ENCODE data around the gene DPP10. TPM values are rescaled to one million over a fixed set of nuclear protein-coding genes. Genes with fewer than 3 reads are reported as not detected.
A peak's percentile ranks its signal among the peaks of the same experiment; 100 is the strongest.

DPP10 gene
- total and polyA plus RNA-seq, 4 experiments from 2014 or later, result not detected

- ChIA-PET POLR2A (ENCODE audit: partially characterized antibody) (no interaction called here), CTCF (ENCODE audit: partially characterized antibody) (no interaction called here)
- H3K27ac Mint-ChIP-seq, result no peak overlapping the region
- no peak overlapping the region for H3K27ac ChIP-seq (ENCODE audit: low read depth, low read length)
- no peak overlapping the region for H3K4me3 ChIP-seq (ENCODE audit: low read length in 2 of 2)
- H3K4me1 ChIP-seq (ENCODE audit: insufficient read depth, low read length), result no peaks in the 10 kb centered on the region
- no peak overlapping the region for H3K4me3 Mint-ChIP-seq
- no peaks in the 10 kb centered on the region for H3K27me3 ChIP-seq (ENCODE audit: insufficient read depth, low read length)
- H3K36me3 ChIP-seq (ENCODE audit: insufficient read depth, low read length), result no peaks in the 10 kb centered on the region
- intact Hi-C loops (cut with micrococcal nuclease), result no loop called here
- H3K4me1 Mint-ChIP-seq, result no peaks in the 10 kb centered on the region
- DNase-seq, result no peak
- no peaks in the 10 kb centered on the region for H3K36me3 Mint-ChIP-seq
- peaks cover 0 to 24% (median 13%) of the 10 kb centered on the region in 8 donors for H3K9me3 Mint-ChIP-seq
- no peaks in the 10 kb centered on the region for H3K27me3 Mint-ChIP-seq
- H3K9me3 ChIP-seq (ENCODE audit: control insufficient read depth in 1 of 2, low read length in 2 of 2), result no peaks in the 10 kb centered on the region
Observed at GRCh38 chr2:115558725-115559124, 1116.3 kb downstream of the DPP10 start.

DNA sequence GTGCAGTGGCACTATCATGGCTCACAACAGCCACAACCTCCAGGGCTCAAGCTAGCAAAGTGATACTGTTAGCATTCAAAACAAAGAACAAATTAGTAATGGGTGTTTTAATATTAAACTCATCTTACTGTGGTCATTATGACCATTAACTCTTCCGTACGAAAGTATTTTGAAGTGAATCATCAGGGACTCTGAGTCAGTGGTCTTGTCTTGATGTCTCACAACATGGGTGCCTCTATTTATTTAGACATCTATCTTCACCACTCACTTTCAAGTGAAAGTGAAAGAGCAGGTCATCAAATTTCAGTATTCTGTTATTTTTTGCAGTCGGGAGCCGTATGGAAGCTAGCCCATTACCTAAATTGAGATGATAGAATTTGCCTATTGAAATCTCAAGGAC, 1118.2 kb downstream of the DPP10 start:
- no peak overlapping the region for H3K27ac Mint-ChIP-seq
- no peaks in the 10 kb centered on the region for H3K4me1 Mint-ChIP-seq
- no peaks in the 10 kb centered on the region for H3K36me3 ChIP-seq (ENCODE audit: insufficient read depth, low read length)
- H3K27me3 ChIP-seq (ENCODE audit: insufficient read depth, low read length), result no peaks in the 10 kb centered on the region
- intact Hi-C loops (cut with micrococcal nuclease), result no loop called here
- no peaks in the 10 kb centered on the region for H3K9me3 ChIP-seq (ENCODE audit: control insufficient read depth in 1 of 2, low read length in 2 of 2)
- H3K36me3 Mint-ChIP-seq, result no peaks in the 10 kb centered on the region
- DNase-seq, result no peak
- no peak overlapping the region for H3K4me3 Mint-ChIP-seq
- ChIA-PET CTCF (ENCODE audit: partially characterized antibody) (no interaction called here), POLR2A (ENCODE audit: partially characterized antibody) (no interaction called here)
- no peaks in the 10 kb centered on the region for H3K4me1 ChIP-seq (ENCODE audit: insufficient read depth, low read length)
- H3K4me3 ChIP-seq (ENCODE audit: low read length in 2 of 2), result no peak overlapping the region
- H3K27me3 Mint-ChIP-seq, result no peaks in the 10 kb centered on the region
- peaks cover 0 to 22% (median 14%) of the 10 kb centered on the region in 8 donors for H3K9me3 Mint-ChIP-seq
- no peak overlapping the region for H3K27ac ChIP-seq (ENCODE audit: low read depth, low read length)

GRCh38 chr2:115568643-115569042, 1126.2 kb downstream of the DPP10 start:
- no peaks in the 10 kb centered on the region for H3K36me3 Mint-ChIP-seq
- H3K4me1 Mint-ChIP-seq, result no peaks in the 10 kb centered on the region
- no peaks in the 10 kb centered on the region for H3K4me1 ChIP-seq (ENCODE audit: insufficient read depth, low read length)
- no peak for DNase-seq
- H3K4me3 Mint-ChIP-seq, result no peak overlapping the region
- ChIA-PET CTCF (ENCODE audit: partially characterized antibody) (no interaction called here), POLR2A (ENCODE audit: partially characterized antibody) (no interaction called here)
- no peaks in the 10 kb centered on the region for H3K27me3 ChIP-seq (ENCODE audit: insufficient read depth, low read length)
- H3K27ac ChIP-seq (ENCODE audit: low read depth, low read length), result no peak overlapping the region
- peak overlapping the region in 2 of 7 donors; percentile 17 to 34 for H3K27ac Mint-ChIP-seq
- intact Hi-C loops (cut with micrococcal nuclease), result no loop called here
- H3K9me3 ChIP-seq (ENCODE audit: control insufficient read depth in 1 of 2, low read length in 2 of 2), result no peaks in the 10 kb centered on the region
- no peaks in the 10 kb centered on the region for H3K36me3 ChIP-seq (ENCODE audit: insufficient read depth, low read length)
- H3K9me3 Mint-ChIP-seq, result peaks cover under 1 to 30% (median 11%) of the 10 kb centered on the region in 8 donors
- H3K4me3 ChIP-seq (ENCODE audit: low read length in 2 of 2), result no peak overlapping the region
- no peaks in the 10 kb centered on the region for H3K27me3 Mint-ChIP-seq

- Histone ChIP-seq H3K36me3 (ENCODE audit: insufficient read depth, low read length) (no peaks in the 10 kb centered on the region), H3K27ac (ENCODE audit: low read depth, low read length) (no peak overlapping the region), H3K27me3 (ENCODE audit: insufficient read depth, low read length) (no peaks in the 10 kb centered on the region), H3K4me3 (ENCODE audit: low read length in 2 of 2) (no peak overlapping the region), H3K4me1 (ENCODE audit: insufficient read depth, low read length) (no peaks in the 10 kb centered on the region), H3K9me3 (ENCODE audit: control insufficient read depth in 1 of 2, low read length in 2 of 2) (no peaks in the 10 kb centered on the region)
- H3K36me3 Mint-ChIP-seq, result no peaks in the 10 kb centered on the region
- H3K9me3 Mint-ChIP-seq, result peaks cover 2 to 34% (median 18%) of the 10 kb centered on the region in 8 donors
- H3K27ac Mint-ChIP-seq, result no peak overlapping the region
- POLR2A ChIA-PET (ENCODE audit: partially characterized antibody), result no interaction called here
- H3K4me3 Mint-ChIP-seq, result no peak overlapping the region
- no peak for DNase-seq
- H3K27me3 Mint-ChIP-seq, result no peaks in the 10 kb centered on the region
- intact Hi-C loops (cut with micrococcal nuclease), result no loop called here
- no peaks in the 10 kb centered on the region for H3K4me1 Mint-ChIP-seq
- CTCF ChIA-PET (ENCODE audit: partially characterized antibody), result no interaction called here
Observed at GRCh38 chr2:115569547-115569946, 1127.1 kb downstream of the DPP10 start.

- Mint-ChIP-seq H3K4me3 (no peak overlapping the region), H3K27me3 (no peaks in the 10 kb centered on the region), H3K36me3 (no peaks in the 10 kb centered on the region), H3K27ac (no peak overlapping the region), H3K9me3 (peaks cover 2 to 38% (median 22%) of the 10 kb centered on the region in 8 donors), H3K4me1 (no peaks in the 10 kb centered on the region)
- Histone ChIP-seq H3K4me3 (ENCODE audit: low read length in 2 of 2) (no peak overlapping the region), H3K36me3 (ENCODE audit: insufficient read depth, low read length) (no peaks in the 10 kb centered on the region), H3K27ac (ENCODE audit: low read depth, low read length) (no peak overlapping the region), H3K9me3 (ENCODE audit: control insufficient read depth in 1 of 2, low read length in 2 of 2) (no peaks in the 10 kb centered on the region), H3K27me3 (ENCODE audit: insufficient read depth, low read length) (no peaks in the 10 kb centered on the region), H3K4me1 (ENCODE audit: insufficient read depth, low read length) (no peaks in the 10 kb centered on the region)
- DNase-seq, result no peak
- intact Hi-C loops (cut with micrococcal nuclease), result no loop called here
- ChIA-PET CTCF (ENCODE audit: partially characterized antibody) (no interaction called here), POLR2A (ENCODE audit: partially characterized antibody) (no interaction called here)
Observed at GRCh38 chr2:115572746-115573145, 1130.3 kb downstream of the DPP10 start.

GRCh38 chr2:115573756-115574155, 1131.3 kb downstream of the DPP10 start:
- Mint-ChIP-seq H3K36me3 (no peaks in the 10 kb centered on the region), H3K27me3 (no peaks in the 10 kb centered on the region), H3K27ac (no peak overlapping the region), H3K4me1 (no peaks in the 10 kb centered on the region), H3K4me3 (no peak overlapping the region), H3K9me3 (peaks cover 2 to 36% (median 20%) of the 10 kb centered on the region in 8 donors)
- CTCF ChIA-PET (ENCODE audit: partially characterized antibody), result no interaction called here
- intact Hi-C loops (cut with micrococcal nuclease), result no loop called here
- DNase-seq, result no peak
- Histone ChIP-seq H3K4me1 (ENCODE audit: insufficient read depth, low read length) (no peaks in the 10 kb centered on the region), H3K36me3 (ENCODE audit: insufficient read depth, low read length) (no peaks in the 10 kb centered on the region), H3K27ac (ENCODE audit: low read depth, low read length) (no peak overlapping the region), H3K9me3 (ENCODE audit: control insufficient read depth in 1 of 2, low read length in 2 of 2) (no peaks in the 10 kb centered on the region), H3K27me3 (ENCODE audit: insufficient read depth, low read length) (no peaks in the 10 kb centered on the region), H3K4me3 (ENCODE audit: low read length in 2 of 2) (no peak overlapping the region)
- POLR2A ChIA-PET (ENCODE audit: partially characterized antibody), result no interaction called here

DNA sequence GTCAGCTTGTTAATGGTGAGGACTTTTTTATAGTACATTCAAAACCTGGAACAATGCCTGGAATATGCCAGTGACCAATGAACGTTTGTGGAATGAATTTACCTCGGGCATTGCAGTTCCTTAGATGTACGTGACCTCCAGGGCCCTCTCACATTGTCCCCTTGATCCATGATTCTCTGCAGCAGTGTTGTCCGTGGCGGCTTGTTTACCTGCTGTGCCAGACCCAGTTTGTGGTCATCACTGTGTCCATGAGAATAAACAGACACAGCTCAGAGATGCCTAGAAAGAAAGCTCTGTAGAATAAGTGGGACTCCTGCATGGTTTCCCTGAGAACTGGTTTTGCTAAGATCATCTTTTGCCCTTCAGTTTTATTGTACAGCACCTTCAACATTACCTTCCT, 1132.2 kb downstream of the DPP10 start:
- H3K27ac Mint-ChIP-seq, result no peak overlapping the region
- Histone ChIP-seq H3K4me3 (ENCODE audit: low read length in 2 of 2) (no peak overlapping the region), H3K9me3 (ENCODE audit: control insufficient read depth in 1 of 2, low read length in 2 of 2) (no peaks in the 10 kb centered on the region), H3K4me1 (ENCODE audit: insufficient read depth, low read length) (no peaks in the 10 kb centered on the region), H3K27ac (ENCODE audit: low read depth, low read length) (no peak overlapping the region), H3K27me3 (ENCODE audit: insufficient read depth, low read length) (no peaks in the 10 kb centered on the region), H3K36me3 (ENCODE audit: insufficient read depth, low read length) (no peaks in the 10 kb centered on the region)
- H3K9me3 Mint-ChIP-seq, result peaks cover 2 to 34% (median 19%) of the 10 kb centered on the region in 8 donors
- DNase-seq, result no peak
- H3K4me1 Mint-ChIP-seq, result no peaks in the 10 kb centered on the region
- POLR2A ChIA-PET (ENCODE audit: partially characterized antibody), result no interaction called here
- no peak overlapping the region for H3K4me3 Mint-ChIP-seq
- CTCF ChIA-PET (ENCODE audit: partially characterized antibody), result no interaction called here
- H3K36me3 Mint-ChIP-seq, result no peaks in the 10 kb centered on the region
- H3K27me3 Mint-ChIP-seq, result no peaks in the 10 kb centered on the region
- intact Hi-C loops (cut with micrococcal nuclease), result no loop called here

GRCh38 chr2:115580784-115581183, 1138.3 kb downstream of the DPP10 start:
- H3K4me1 Mint-ChIP-seq, result no peaks in the 10 kb centered on the region
- CTCF ChIA-PET (ENCODE audit: partially characterized antibody), result no interaction called here
- no peaks in the 10 kb centered on the region for H3K4me1 ChIP-seq (ENCODE audit: insufficient read depth, low read length)
- DNase-seq, result no peak
- peaks cover 0 to 34% (median 9%) of the 10 kb centered on the region in 8 donors for H3K9me3 Mint-ChIP-seq
- H3K27me3 ChIP-seq (ENCODE audit: insufficient read depth, low read length), result no peaks in the 10 kb centered on the region
- POLR2A ChIA-PET (ENCODE audit: partially characterized antibody), result no interaction called here
- H3K36me3 Mint-ChIP-seq, result no peaks in the 10 kb centered on the region
- H3K36me3 ChIP-seq (ENCODE audit: insufficient read depth, low read length), result no peaks in the 10 kb centered on the region
- H3K9me3 ChIP-seq (ENCODE audit: control insufficient read depth in 1 of 2, low read length in 2 of 2), result no peaks in the 10 kb centered on the region
- no peak overlapping the region for H3K27ac Mint-ChIP-seq
- no peak overlapping the region for H3K27ac ChIP-seq (ENCODE audit: low read depth, low read length)
- intact Hi-C loops (cut with micrococcal nuclease), result no loop called here
- no peak overlapping the region for H3K4me3 Mint-ChIP-seq
- no peak overlapping the region for H3K4me3 ChIP-seq (ENCODE audit: low read length in 2 of 2)
- no peaks in the 10 kb centered on the region for H3K27me3 Mint-ChIP-seq

Measured in CD4-positive, alpha-beta memory T cell (primary cell).